GM12801 (cell line): Measurements from ENCODE around the gene SLC47A2.

Source experiments
- CTCF ChIP-seq: IDR thresholded peaks from one replicate; pipeline ENCODE4 v1.5.1; 2011; ENCODE audit warnings: control low read depth; ENCODE audit not compliant: insufficient read length; ENCODE audit errors: extremely low read depth

Gene SLC47A2

DNA sequence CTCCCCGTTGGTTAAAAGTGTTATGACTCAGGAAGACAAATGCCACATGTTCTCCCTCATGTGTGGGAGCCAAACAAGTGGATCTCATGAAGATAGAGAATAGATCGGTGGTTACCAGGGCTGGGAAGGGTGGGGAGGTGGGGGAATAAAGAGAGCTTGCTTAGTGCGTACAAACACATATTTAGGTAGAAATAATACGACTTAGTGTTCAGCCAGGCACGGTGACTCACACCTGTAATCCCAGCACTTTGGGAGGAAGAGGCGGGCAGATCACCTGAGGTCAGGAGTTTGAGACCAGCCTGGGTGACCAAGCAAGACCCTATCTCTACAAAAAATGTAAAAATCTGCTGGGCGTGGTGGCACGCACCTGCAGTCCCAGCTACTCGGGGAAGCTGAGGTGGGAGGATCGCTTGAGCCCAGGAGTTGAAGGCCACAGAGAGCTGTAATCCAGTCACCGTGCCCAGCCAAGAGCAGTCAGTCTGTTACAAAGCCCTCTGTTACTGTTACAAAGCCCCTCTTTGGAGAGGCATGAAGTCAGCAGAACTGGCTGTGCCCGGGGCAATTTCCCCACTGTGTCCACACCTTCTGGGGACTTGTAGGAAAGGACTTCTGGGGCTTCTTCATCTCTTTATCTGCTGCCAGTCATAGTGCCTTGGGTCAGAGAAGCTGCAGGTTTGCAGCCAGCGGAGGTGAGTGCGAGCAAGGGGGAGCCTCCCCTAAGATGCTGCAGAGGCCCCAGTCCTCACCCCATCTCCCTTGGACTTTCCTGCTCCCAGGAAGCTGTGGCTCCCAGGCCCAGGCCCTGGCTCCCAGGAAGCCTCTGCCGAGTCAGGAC lies 36.0 kb upstream of the SLC47A2 start:
- no peak for TF ChIP-seq CTCF

- no peak for TF ChIP-seq CTCF
Observed at GRCh38 chr17:19750835-19751234, 34.5 kb upstream of the SLC47A2 start.

DNA sequence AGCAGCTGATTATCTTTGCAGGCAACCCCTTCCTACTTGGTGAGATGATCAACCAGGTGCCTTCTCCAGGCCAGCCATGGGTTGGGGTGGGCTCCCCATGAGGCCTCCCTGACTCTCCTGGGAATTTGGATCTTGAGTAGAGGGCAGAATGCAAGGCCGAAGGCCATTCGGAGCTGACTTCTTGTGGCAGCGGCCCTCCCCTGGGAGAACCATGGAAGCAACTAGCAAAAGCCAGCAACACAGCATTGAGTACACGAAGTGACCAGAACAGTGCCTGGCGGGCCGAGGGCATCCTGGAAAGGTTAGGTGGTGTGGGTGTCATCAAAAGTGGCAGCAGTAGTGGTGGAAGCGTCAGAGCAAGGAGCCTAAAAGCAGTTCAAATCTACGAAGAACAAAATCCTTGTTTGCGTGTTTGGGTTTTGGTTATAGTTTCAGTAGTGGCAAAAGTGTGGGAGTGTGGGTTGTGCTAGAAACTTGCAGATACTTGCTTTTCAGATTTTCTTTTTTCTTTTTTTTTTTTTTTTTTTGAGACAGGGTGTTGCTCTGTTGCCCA lies 33.7 kb upstream of the SLC47A2 start:
- no peak for TF ChIP-seq CTCF

DNA sequence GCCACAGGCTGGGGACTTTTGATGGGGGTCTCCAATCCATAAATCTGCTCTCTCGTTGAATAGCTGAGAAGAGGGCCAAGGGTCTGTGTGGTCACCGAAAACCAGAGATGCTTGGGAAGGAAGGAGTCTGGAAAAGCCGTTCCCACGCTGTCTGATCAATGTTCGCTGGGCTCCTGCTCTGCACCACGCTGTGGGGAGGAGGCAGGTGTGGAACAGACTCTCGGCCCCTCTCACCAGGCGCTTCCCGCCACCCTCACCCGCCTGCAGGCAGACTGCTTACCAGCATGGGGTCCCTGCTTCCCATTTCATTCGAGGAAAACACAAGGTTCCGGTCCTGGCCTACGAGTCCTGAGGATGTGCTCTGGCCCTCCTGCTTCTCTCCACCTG lies 32.4 kb upstream of the SLC47A2 start:
- no peak for TF ChIP-seq CTCF

DNA sequence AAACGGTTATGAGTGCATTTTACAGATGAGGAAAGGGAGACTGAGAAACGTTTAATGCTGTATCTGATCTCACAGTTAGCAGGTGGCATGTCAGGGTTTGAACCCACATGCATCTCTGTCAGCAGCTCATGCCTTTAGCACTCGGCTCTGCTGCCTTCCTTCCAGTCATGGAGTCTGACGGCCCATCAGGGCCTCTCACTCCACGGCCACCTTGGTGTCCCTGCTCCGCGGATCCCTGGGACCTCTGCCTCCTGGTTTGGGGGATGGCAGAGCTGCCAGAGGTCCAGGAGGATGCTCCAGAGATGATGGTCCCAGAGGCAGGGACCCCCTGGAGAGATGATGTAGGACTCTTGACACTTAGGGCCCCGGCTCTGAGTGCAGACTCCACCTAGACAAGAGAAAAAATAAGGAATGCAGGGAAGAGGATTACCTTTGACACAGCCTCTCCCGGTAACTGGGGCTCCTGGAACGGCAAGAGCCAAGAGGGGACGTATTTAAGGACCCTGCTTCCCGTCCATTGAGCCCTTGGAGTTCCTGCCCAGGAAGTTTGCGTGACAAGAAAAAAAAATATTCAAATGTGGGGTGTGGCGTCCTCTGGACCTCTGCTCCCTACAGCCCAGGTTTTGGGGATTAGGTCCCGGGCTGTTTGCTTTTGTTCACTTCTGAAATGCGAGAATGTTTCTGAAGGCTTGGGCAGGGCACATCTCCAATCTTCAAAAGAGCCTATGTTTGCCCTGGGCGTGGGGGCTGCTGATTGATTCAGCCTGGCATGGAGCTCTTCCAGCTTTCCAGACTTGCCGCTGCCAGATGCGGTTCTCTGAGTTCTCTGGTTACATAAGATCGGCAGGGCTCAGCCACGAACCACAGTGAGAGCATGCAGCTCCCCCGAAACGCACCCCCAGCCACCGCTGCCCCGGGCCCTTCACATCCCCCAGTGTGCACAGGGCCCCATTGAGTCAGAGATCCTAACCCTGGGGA lies 31.7 kb upstream of the SLC47A2 start, which contains the start of gene ALDH3A1:
ALDH3A1 (minus strand) TSS at position 470 of the 978 bp plus-strand sequence. CDS start 3,169 bp downstream, outside the sequence.
- no peak for TF ChIP-seq CTCF

GRCh38 chr17:19747159-19747719 lies 30.9 kb upstream of the SLC47A2 start:
- no peak for TF ChIP-seq CTCF

- TF ChIP-seq CTCF = no peak
Observed at GRCh38 chr17:19746517-19746916, 30.1 kb upstream of the SLC47A2 start.
